ENCODE results near the gene SLC29A4. TPM values are rescaled to one million over a fixed set of nuclear protein-coding genes. Genes with fewer than 3 reads are reported as not detected.

Gene SLC29A4
- total and polyA plus RNA-seq, 2 of the 13 experiments (the other 11 are each of a cell fraction or from before 2014, with no cell fraction given), result 29.7 to 31.7 TPM

DNA sequence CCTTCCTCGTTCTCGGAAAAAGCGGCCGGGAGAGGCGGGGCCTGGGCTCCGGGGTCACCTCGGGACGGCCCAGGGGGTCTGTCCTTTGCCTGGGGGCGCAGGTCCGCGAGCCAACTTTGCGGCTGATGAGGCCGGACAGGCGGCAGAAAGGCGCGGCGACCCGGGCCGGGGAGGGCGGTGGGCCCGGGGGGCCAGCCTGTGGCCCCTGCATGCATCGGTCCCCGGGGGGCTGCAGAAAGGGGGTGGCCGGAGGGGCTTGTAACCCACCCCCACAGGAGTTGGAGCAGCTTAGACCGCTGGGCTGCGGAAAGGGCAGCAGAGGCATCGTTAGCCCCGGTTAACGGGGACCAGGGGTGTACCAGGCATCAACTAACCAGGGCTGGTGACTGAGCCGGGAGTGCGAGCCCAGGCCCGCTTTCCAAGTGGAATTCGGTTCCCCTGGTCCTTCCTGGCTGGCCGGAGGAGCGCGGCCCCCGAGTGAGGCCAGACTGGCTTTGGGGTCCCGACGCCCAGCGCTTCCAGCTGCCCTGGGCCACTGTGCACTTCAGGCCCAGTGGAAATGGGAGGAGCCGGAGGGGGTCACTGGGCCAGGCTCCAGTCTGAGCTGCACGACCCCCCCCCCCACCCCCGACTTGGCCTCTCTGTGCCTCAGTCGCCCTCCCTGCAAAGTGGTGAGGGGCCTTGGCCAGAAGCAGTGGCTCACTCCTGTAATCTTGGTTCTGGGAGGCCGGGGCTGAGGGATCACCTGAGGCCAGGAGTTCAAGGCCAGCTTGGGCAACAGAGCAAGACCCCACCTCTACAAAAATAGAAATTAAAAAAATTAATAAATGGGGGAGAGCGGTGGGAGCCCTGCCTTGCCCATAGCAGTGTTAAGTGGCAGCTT, 919 bp downstream of the SLC29A4 start (continued):
- TF ChIP-seq EEA1 (CRISPR knock-in tag; IDR thresholded peaks at IDR 0.05; ENCODE audit: borderline replicate concordance), result peak; percentile 39; the same call in 1 of the 2 replicates
- peak; percentile 26; the same call in 1 of the 2 replicates for TF ChIP-seq PHF8 (CRISPR knock-in tag; IDR thresholded peaks at IDR 0.05)
- peak; percentile 60 for TF ChIP-seq RXRA (CRISPR knock-in tag; IDR thresholded peaks at IDR 0.05)
- peak; percentile 39; the same call in 1 of the 2 replicates for TF ChIP-seq PATZ1 (CRISPR knock-in tag; IDR thresholded peaks at IDR 0.05)
- TF ChIP-seq HDAC6 (IDR thresholded peaks at IDR 0.05; ENCODE audit: low read depth, low read length), result no peak
- TF ChIP-seq SALL1 (CRISPR knock-in tag; IDR thresholded peaks at IDR 0.05), result 0 out of 2 replicates have a peak, but pooled peaks have one; percentile 10
- TF ChIP-seq POLR2A (IDR thresholded peaks at IDR 0.05; ENCODE audit: insufficient read depth in 1 of 2, low read depth in 2 of 2, low read length in 2 of 2), result no peak
- peak; percentile 34; the same call in 1 of the 2 replicates for TF ChIP-seq ZNF777 (CRISPR knock-in tag; IDR thresholded peaks at IDR 0.05)
- no peak for TF ChIP-seq MZF1 (CRISPR knock-in tag; IDR thresholded peaks at IDR 0.05; ENCODE audit: borderline replicate concordance)
- no peak for TF ChIP-seq CBX2 (IDR thresholded peaks at IDR 0.05; ENCODE audit: low read depth, low read length)
- no peak for TF ChIP-seq CBX2 (CRISPR knock-in tag; IDR thresholded peaks at IDR 0.05; ENCODE audit: low read depth)
- TF ChIP-seq MXD1 (CRISPR knock-in tag; IDR thresholded peaks at IDR 0.05), result 0 out of 2 replicates have a peak, but pooled peaks have one; percentile 10
- no peak for TF ChIP-seq ELK4 (CRISPR knock-in tag; IDR thresholded peaks at IDR 0.05; ENCODE audit: borderline replicate concordance)
- peak; percentile 25 for TF ChIP-seq RBM39 (IDR thresholded peaks at IDR 0.05; ENCODE audit: low read depth, low read length, poor library complexity, severe bottlenecking)
- no peak for TF ChIP-seq ZNF335 (CRISPR knock-in tag; IDR thresholded peaks at IDR 0.05)
- TF ChIP-seq KDM5B (CRISPR knock-in tag; IDR thresholded peaks at IDR 0.05; ENCODE audit: borderline replicate concordance), result peak; percentile 29; the same call in 1 of the 2 replicates
- TF ChIP-seq HNRNPUL1 (IDR thresholded peaks at IDR 0.05; ENCODE audit: low read depth, low read length), result no peak
- TF ChIP-seq MATR3 (CRISPR knock-in tag; IDR thresholded peaks at IDR 0.05), result no peak
- 0 out of 2 replicates have a peak, but pooled peaks have one; percentile 25 for TF ChIP-seq ZFP90 (CRISPR knock-in tag; IDR thresholded peaks at IDR 0.05; ENCODE audit: borderline replicate concordance)
- TF ChIP-seq SIX1 (CRISPR knock-in tag; IDR thresholded peaks at IDR 0.05; ENCODE audit: borderline replicate concordance), result no peak
- TF ChIP-seq ZBTB1 (CRISPR knock-in tag; IDR thresholded peaks at IDR 0.05; ENCODE audit: borderline replicate concordance), result no peak
- 0 out of 2 replicates have a peak, but pooled peaks have one; percentile 18 for TF ChIP-seq KDM2A (CRISPR knock-in tag; IDR thresholded peaks at IDR 0.05; ENCODE audit: borderline replicate concordance, low read depth)
- TF ChIP-seq ZBTB7B (CRISPR knock-in tag; IDR thresholded peaks at IDR 0.05), result 0 out of 2 replicates have a peak, but pooled peaks have one; percentile 53
- TF ChIP-seq NFE2L1 (CRISPR knock-in tag; IDR thresholded peaks at IDR 0.05; ENCODE audit: borderline replicate concordance), result no peak
- no peak for TF ChIP-seq RCOR2 (CRISPR knock-in tag; IDR thresholded peaks at IDR 0.05)
- no peak for TF ChIP-seq ZNF124 (CRISPR knock-in tag; IDR thresholded peaks at IDR 0.05)
- TF ChIP-seq ATRX (CRISPR knock-in tag; IDR thresholded peaks at IDR 0.05; ENCODE audit: borderline replicate concordance), result no peak
